ENCODE data around the gene ADGRB3.
"Not testable (repeated sequence)": the region's sequence is repeated elsewhere in the genome, so short reads cannot be mapped to it uniquely, and the experiment has no call there.

Gene ADGRB3

GRCh38 chr6:69370763-69371162 lies 735.7 kb downstream of the ADGRB3 start:
- DNase-seq: no peak

DNA sequence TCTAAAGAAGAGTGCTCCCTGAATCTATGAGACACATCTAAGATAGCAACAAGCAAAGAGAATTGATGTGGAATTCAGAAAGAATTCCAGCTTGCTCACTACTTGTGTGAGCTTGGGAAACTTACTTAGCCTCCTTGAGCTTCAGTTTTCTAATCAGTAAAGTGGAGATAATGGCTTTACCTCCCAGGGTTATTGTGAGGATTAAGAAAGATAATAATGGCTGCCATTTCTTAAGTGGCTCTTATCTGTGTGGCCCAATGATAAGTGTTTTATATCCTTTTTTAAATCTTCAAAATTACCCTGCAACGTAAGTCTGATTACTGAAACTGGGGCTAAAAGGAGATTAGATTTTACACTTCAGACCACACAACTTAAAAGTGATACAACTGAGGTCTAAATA lies 743.2 kb downstream of the ADGRB3 start:
- DNase-seq: no peak

DNA sequence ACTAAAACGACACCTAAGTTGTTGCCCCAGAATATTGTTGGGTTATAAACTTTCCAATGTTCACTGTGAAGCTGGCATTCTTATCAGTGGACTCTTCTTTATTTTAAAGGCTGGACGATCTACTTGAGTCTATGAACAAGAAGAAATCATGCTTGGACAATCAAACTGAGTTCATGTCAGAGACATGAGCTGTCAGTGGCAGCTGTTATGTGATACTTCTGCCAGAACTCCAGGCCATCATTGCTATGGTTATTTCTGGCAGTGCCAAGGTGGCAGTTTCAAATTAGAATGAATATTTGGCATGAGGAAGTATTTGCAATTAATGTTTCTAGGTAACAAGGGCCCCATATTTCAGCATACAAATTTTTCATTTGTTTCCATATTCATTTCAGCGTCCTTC lies 744.4 kb downstream of the ADGRB3 start:
- DNase-seq: no peak

- no peak for DNase-seq
Measured at GRCh38 chr6:69383627-69384026, 748.5 kb downstream of the ADGRB3 start.

DNA sequence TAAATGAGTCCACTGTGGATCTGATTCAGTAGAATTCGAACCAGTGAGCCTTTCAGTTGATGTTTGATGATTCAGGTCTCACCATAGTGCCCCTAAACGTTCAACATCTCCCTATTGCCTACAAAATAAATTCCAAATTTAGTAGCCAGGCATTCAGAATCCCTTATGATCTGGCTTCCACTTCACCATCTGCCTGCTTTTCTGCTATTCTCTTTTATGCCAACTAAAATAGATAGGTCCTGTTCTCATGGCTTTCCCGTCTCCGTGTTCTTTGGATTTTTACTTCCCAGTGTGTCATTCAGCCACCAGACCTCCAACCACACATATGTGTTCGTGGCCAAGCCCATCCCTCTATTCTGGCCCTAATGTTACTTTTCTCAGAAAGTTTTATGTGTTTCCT lies 751.3 kb downstream of the ADGRB3 start:
- DNase-seq: no peak

DNA sequence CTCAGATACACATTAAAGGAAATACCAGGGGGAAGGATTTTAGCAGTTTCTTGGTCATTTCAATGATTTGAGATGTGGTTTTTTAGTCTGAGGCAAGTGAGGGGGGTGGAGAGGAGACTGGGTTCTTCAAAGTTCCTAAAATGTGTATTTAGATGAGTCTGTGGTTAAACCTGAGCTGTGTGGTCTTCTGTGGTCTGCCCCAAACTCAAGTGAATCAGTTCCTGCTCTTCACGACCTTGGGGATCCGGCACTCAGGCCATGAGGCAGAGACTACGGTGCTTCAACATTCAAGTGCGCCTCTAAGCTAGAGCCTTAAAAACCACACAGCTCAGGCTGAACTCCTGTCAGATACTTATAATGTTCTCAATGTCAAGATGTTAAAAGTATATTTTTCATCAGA lies 755.0 kb downstream of the ADGRB3 start:
- DNase-seq: no peak

- no peak for DNase-seq
Measured at GRCh38 chr6:69391106-69391505, 756.0 kb downstream of the ADGRB3 start.

- no peak for DNase-seq
Measured at GRCh38 chr6:69392745-69393144, 757.7 kb downstream of the ADGRB3 start.

- no peak for DNase-seq
Measured at GRCh38 chr6:69398311-69398710, 763.2 kb downstream of the ADGRB3 start.

GRCh38 chr6:69398729-69399128 lies 763.6 kb downstream of the ADGRB3 start:
- no peak for DNase-seq

- no peak for DNase-seq
Measured at GRCh38 chr6:69408886-69409285, 773.8 kb downstream of the ADGRB3 start.

GRCh38 chr6:69416776-69417175 lies 781.7 kb downstream of the ADGRB3 start:
- DNase-seq: no peak

DNA sequence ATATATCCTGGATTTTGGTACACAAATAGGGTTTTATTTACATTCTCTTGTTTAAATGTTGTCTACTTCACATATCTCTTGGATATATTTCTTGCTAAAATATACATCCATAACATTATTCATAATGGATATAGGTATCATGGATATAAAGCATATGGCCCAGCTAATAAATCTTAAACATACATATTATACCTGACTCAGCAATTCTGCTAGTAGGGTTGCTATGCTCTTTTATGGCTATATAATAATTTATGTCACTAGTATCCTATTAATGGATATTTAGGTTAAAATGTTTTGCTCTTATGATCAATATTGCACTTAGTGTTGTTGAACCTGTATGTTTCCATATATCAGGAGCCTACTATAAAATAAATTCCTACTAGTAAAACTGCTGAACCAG lies 786.2 kb downstream of the ADGRB3 start:
- DNase-seq: no peak

- DNase-seq: no peak
Measured at GRCh38 chr6:69422020-69422419, 786.9 kb downstream of the ADGRB3 start.

- no peak for DNase-seq
Measured at GRCh38 chr6:69422475-69422874, 787.4 kb downstream of the ADGRB3 start.

GRCh38 chr6:69423785-69424184 lies 788.7 kb downstream of the ADGRB3 start:
- no peak for DNase-seq

GRCh38 chr6:69424581-69424980 lies 789.5 kb downstream of the ADGRB3 start:
- no peak for DNase-seq

DNA sequence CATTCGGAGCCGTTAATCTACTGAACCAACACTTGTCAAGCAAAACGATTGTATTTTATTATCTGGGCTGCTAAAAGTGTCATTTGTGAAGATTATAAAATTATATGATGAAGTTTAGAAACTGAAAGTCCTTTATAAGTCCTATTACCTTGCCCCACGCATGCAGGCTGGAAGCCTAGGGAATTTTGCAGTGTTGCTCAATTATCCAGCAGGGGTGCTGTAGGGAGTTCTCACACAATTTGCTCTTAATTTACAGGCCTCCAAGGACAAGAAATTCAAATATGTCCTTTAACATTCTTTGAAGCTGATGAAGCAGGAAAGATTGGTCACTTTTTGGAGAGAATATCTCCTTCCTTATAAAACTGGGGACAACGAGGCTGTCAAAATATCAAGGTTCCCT lies 792.8 kb downstream of the ADGRB3 start:
- DNase-seq: no peak

GRCh38 chr6:69432168-69432567 lies 797.1 kb downstream of the ADGRB3 start:
- DNase-seq: not testable (repeated sequence)

- DNase-seq: not testable (repeated sequence)
Measured at GRCh38 chr6:69433116-69433515, 798.0 kb downstream of the ADGRB3 start.

DNA sequence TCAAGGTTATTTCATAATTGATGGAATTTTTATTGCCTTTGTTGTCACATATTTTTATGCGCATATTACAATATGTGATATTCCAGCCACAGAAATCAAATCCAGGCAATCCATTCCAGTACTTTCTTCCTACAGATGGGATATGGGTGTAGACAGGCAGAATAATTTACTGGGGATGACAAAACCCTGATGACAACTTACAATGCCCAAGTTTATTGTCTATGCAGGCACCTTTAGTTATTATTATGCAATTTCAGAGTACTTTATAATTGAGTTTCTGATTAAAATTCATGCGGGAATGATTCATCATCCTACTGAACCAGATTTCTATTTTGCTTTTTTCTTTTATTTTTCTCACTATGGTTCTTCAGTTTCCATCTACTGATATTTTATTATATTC lies 803.0 kb downstream of the ADGRB3 start:
- DNase-seq: no peak

Data from T-helper 1 cell (primary cell).